Endodermal cell (in vitro differentiated cells): Measurements from ENCODE around the gene PHF19. TPM values are rescaled to one million over a fixed set of nuclear protein-coding genes. Genes with fewer than 3 reads are reported as not detected.

Experiments used
- DNase-seq: peaks from one replicate; pipeline ENCODE4 v3.0.0-alpha.2; 2017
- H3K27ac ChIP-seq: 2 replicates; pipeline ENCODE4 v1.5.1; 2013; ENCODE audit warnings: mild to moderate bottlenecking, low read depth, low read length, moderate library complexity
- H3K27me3 ChIP-seq: 2 replicates; pipeline ENCODE4 v1.6.1; 2013; ENCODE audit warnings: mild to moderate bottlenecking, low read length, moderate library complexity; ENCODE audit not compliant: insufficient read depth, control insufficient read depth, poor library complexity, severe bottlenecking
- H3K36me3 ChIP-seq: 2 replicates; pipeline ENCODE4 v1.7.0; 2013; ENCODE audit warnings: mild to moderate bottlenecking, low read length, moderate library complexity; ENCODE audit not compliant: control insufficient read depth, insufficient read depth
- H3K4me1 ChIP-seq: one replicate; pipeline ENCODE4 v1.7.0; 2013; ENCODE audit warnings: low read length; ENCODE audit not compliant: control insufficient read depth, insufficient read depth
- H3K4me3 ChIP-seq: 2 replicates; pipeline ENCODE4 v1.5.1; 2013; ENCODE audit warnings: mild to moderate bottlenecking, low read length, moderate library complexity
- H3K9ac ChIP-seq: 2 replicates; pipeline ENCODE4 v1.6.1; 2013; ENCODE audit warnings: mild to moderate bottlenecking, low read length, moderate library complexity; ENCODE audit not compliant: poor library complexity, severe bottlenecking; ENCODE audit errors: extremely low read depth
- H3K9me3 ChIP-seq: 2 replicates; pipeline ENCODE4 v1.6.1; 2013; ENCODE audit warnings: mild to moderate bottlenecking, low read length, moderate library complexity; ENCODE audit not compliant: control insufficient read depth
- H3K27ac Mint-ChIP-seq: 2 replicates; pipeline ENCODE4 v1.8.0; 2020; ENCODE audit warnings: mixed read lengths
- H3K27me3 Mint-ChIP-seq: 2 replicates; pipeline ENCODE4 v1.8.0; 2021; ENCODE audit warnings: mild to moderate bottlenecking, mixed read lengths; ENCODE audit not compliant: insufficient read depth
- H3K36me3 Mint-ChIP-seq: 2 replicates; pipeline ENCODE4 v1.8.0; 2020; ENCODE audit warnings: low read depth, mixed read lengths
- H3K4me1 Mint-ChIP-seq: 2 replicates; pipeline ENCODE4 v1.8.0; 2020; ENCODE audit warnings: mixed read lengths
- H3K4me3 Mint-ChIP-seq: 2 replicates; pipeline ENCODE4 v1.8.0; 2020; ENCODE audit warnings: mild to moderate bottlenecking, moderate library complexity, mixed read lengths
- H3K9me3 Mint-ChIP-seq: 2 replicates; pipeline ENCODE4 v1.8.0; 2020; ENCODE audit warnings: mild to moderate bottlenecking, mixed read lengths
- CTCF ChIP-seq: fragments of 200-600 bp; sonication (generic); conservative IDR thresholded peaks from 2 replicates; pipeline ENCODE4 v1.5.0; 2021; ENCODE audit warnings: antibody characterized with exemption, mild to moderate bottlenecking
- WGBS, 2 experiments: methylation state at CpG; one replicate each; pipeline versions ENCODE4 v1.1.5 to v1.1.7; 2013; ENCODE audit warnings: missing lambda C conversion rate in 2 of 2, mixed read lengths in 1 of 2; ENCODE audit not compliant: insufficient coverage in 1 of 2, insufficient read length in 1 of 2; 5-methylcytosine and 5-hydroxymethylcytosine counted together
- total RNA-seq, 2 donors: library from RNA; stranded (reverse); fragmentation: NEBNext Ultra II Directional in 1 of 2; extraction: Animal tissue kit (Norgen Biotek cat#: 25700) in 1 of 2; gene quantifications; 2 replicates in 1 of 2; 3 replicates in 1 of 2; pipeline ENCODE4 v1.2.1, GENCODE V29; 2021

Gene PHF19
- total RNA-seq, 2 donors from 2014 or later, result 17.9 to 21.9 TPM

- Histone ChIP-seq H3K36me3 (peaks cover 17% of the 10 kb centered on the region), H3K4me3 (no peak overlapping the region), H3K27ac (no peak overlapping the region), H3K27me3 (no peaks in the 10 kb centered on the region), H3K9me3 (no peaks in the 10 kb centered on the region), H3K9ac (no peak overlapping the region), H3K4me1 (no peaks in the 10 kb centered on the region)
- Mint-ChIP-seq H3K27me3 (no peaks in the 10 kb centered on the region), H3K4me1 (no peaks in the 10 kb centered on the region), H3K36me3 (peaks cover 2% of the 10 kb centered on the region), H3K9me3 (no peaks in the 10 kb centered on the region), H3K27ac (no peak overlapping the region), H3K4me3 (no peak overlapping the region)
- no peak for DNase-seq
- no peak for TF ChIP-seq CTCF
- WGBS, 2 experiments, result 87% methylated on average over 5 of the region's 5 CpGs
These were observed 11.8 kb downstream of the PHF19 start for GRCh38 chr9:120865176-120865575.

GRCh38 chr9:120864719-120865118 is 12.3 kb downstream of the PHF19 start:
- Histone ChIP-seq H3K36me3 (peaks cover 17% of the 10 kb centered on the region), H3K4me1 (no peaks in the 10 kb centered on the region), H3K9me3 (no peaks in the 10 kb centered on the region), H3K9ac (no peak overlapping the region), H3K27ac (no peak overlapping the region), H3K4me3 (no peak overlapping the region), H3K27me3 (no peaks in the 10 kb centered on the region)
- H3K4me1 Mint-ChIP-seq, result no peaks in the 10 kb centered on the region
- DNase-seq, result no peak
- no peaks in the 10 kb centered on the region for H3K9me3 Mint-ChIP-seq
- H3K4me3 Mint-ChIP-seq, result no peak overlapping the region
- WGBS, 2 experiments, result 92% methylated on average over 3 of the region's 5 CpGs; no CpG with 5 or more reads in 1 of the 2 experiments
- TF ChIP-seq CTCF, result no peak
- no peak overlapping the region for H3K27ac Mint-ChIP-seq
- H3K27me3 Mint-ChIP-seq, result no peaks in the 10 kb centered on the region
- peaks cover 2% of the 10 kb centered on the region for H3K36me3 Mint-ChIP-seq

GRCh38 chr9:120863833-120864232 is 13.2 kb downstream of the PHF19 start:
- H3K9ac ChIP-seq, result no peak overlapping the region
- peak; percentile 71 for DNase-seq
- peaks cover 2% of the 10 kb centered on the region for H3K36me3 Mint-ChIP-seq
- H3K27me3 Mint-ChIP-seq, result no peaks in the 10 kb centered on the region
- no peaks in the 10 kb centered on the region for H3K4me1 Mint-ChIP-seq
- H3K27ac Mint-ChIP-seq, result no peak overlapping the region
- H3K4me3 ChIP-seq, result no peak overlapping the region
- WGBS, 2 experiments, result 91 to 93% methylated on average over 3 to 7 of the region's 7 CpGs
- no peaks in the 10 kb centered on the region for H3K9me3 ChIP-seq
- H3K4me1 ChIP-seq, result no peaks in the 10 kb centered on the region
- peaks cover 17% of the 10 kb centered on the region for H3K36me3 ChIP-seq
- no peaks in the 10 kb centered on the region for H3K9me3 Mint-ChIP-seq
- peak; percentile 71 for TF ChIP-seq CTCF
- H3K4me3 Mint-ChIP-seq, result no peak overlapping the region
- no peaks in the 10 kb centered on the region for H3K27me3 ChIP-seq
- H3K27ac ChIP-seq, result no peak overlapping the region
